SK-N-SH treated with all-trans-retinoic acid at 6 μM for 48 hours (cell line): ENCODE data around the gene C16orf54.
"Not testable (repeated sequence)": the region's sequence is repeated elsewhere in the genome, so short reads cannot be mapped to it uniquely, and the experiment has no call there.

ENCODE experiments used
- ATAC-seq: fragments of 200-7000 bp; cut with Tn5 transposase; 3 replicates; pipeline ENCODE4 v1.9.1; 2020; ENCODE audit warnings: mild to moderate bottlenecking, moderate library complexity
- CSDC2 ChIP-seq: fragments of 250-450 bp; sonication (Bioruptor Pico); IDR thresholded peaks from 2 replicates; pipeline ENCODE4 v1.5.0; 2020; ENCODE audit warnings: mild to moderate bottlenecking, moderate library complexity
- ESRRG ChIP-seq: fragments of 250-450 bp; sonication (Bioruptor Pico); IDR thresholded peaks from 2 replicates; pipeline ENCODE4 v1.6.1; 2021; ENCODE audit warnings: mild to moderate bottlenecking
- GLIS3 ChIP-seq: fragments of 250-450 bp; sonication (Bioruptor Pico); IDR thresholded peaks from 2 replicates; pipeline ENCODE4 v1.5.0; 2020; ENCODE audit warnings: mild to moderate bottlenecking, moderate library complexity
- ISL1 ChIP-seq: fragments of 250-450 bp; sonication (Bioruptor Pico); IDR thresholded peaks from 2 replicates; pipeline ENCODE4 v2.1.2; 2022; ENCODE audit warnings: mild to moderate bottlenecking, moderate library complexity
- OSR1 ChIP-seq: fragments of 250-450 bp; sonication (Bioruptor Pico); IDR thresholded peaks from 2 replicates; pipeline ENCODE4 v1.8.0; 2022; ENCODE audit warnings: moderate library complexity, mild to moderate bottlenecking, inconsistent platforms
- PATZ1 ChIP-seq: fragments of 250-450 bp; sonication (Bioruptor Pico); IDR thresholded peaks from 2 replicates; pipeline ENCODE4 v1.8.0; 2020; ENCODE audit warnings: mild to moderate bottlenecking, moderate library complexity, borderline replicate concordance
- PPARA ChIP-seq: fragments of 250-450 bp; sonication (Bioruptor Pico); IDR thresholded peaks from 2 replicates; pipeline ENCODE4 v1.5.0; 2020; ENCODE audit warnings: mild to moderate bottlenecking, borderline replicate concordance
- RARB ChIP-seq: fragments of 250-450 bp; sonication (Bioruptor Pico); IDR thresholded peaks from 2 replicates; pipeline ENCODE4 v1.8.0; 2021; ENCODE audit warnings: mild to moderate bottlenecking, moderate library complexity
- TCF4 ChIP-seq: fragments of 250-450 bp; sonication (Bioruptor Pico); IDR thresholded peaks from 2 replicates; pipeline ENCODE4 v1.8.0; 2021; ENCODE audit warnings: mild to moderate bottlenecking, moderate library complexity, borderline replicate concordance
- TOX ChIP-seq: fragments of 250-450 bp; sonication (Bioruptor Pico); IDR thresholded peaks from 2 replicates; pipeline ENCODE4 v1.8.0; 2021; ENCODE audit warnings: mild to moderate bottlenecking, moderate library complexity, borderline replicate concordance
- ZC3H10 ChIP-seq: fragments of 250-450 bp; sonication (Bioruptor Pico); IDR thresholded peaks from 2 replicates; pipeline ENCODE4 v1.5.1; 2021; ENCODE audit warnings: mild to moderate bottlenecking, moderate library complexity
- ZFP3 ChIP-seq: fragments of 250-450 bp; sonication (Bioruptor Pico); IDR thresholded peaks from 2 replicates; pipeline ENCODE4 v1.5.0; 2020; ENCODE audit warnings: mild to moderate bottlenecking, moderate library complexity
- ZFP30 ChIP-seq: fragments of 450-650 bp; formaldehyde crosslinking; IDR thresholded peaks from 2 replicates; pipeline ENCODE4 v1.5.0; 2022; ENCODE audit warnings: mild to moderate bottlenecking, moderate library complexity
- ZNF565 ChIP-seq: fragments of 450-650 bp; formaldehyde crosslinking; conservative IDR thresholded peaks from 2 replicates; pipeline ENCODE4 v1.5.0; 2020; ENCODE audit warnings: low read depth, mild to moderate bottlenecking, moderate library complexity
- ZNF70 ChIP-seq: fragments of 450-650 bp; formaldehyde crosslinking; IDR thresholded peaks from 2 replicates; pipeline ENCODE4 v1.5.0; 2020; ENCODE audit warnings: mild to moderate bottlenecking, moderate library complexity
- TF ChIP-seq, protein P1 (sequence below): fragments of 250-450 bp; sonication (Bioruptor Pico); IDR thresholded peaks from 2 replicates; pipeline ENCODE4 v1.5.1; 2020; ENCODE audit warnings: low read depth, mild to moderate bottlenecking, moderate library complexity
- TF ChIP-seq, protein P2 (sequence below): fragments of 250-450 bp; sonication (Bioruptor Pico); IDR thresholded peaks from 2 replicates; pipeline ENCODE4 v1.5.0; 2020; ENCODE audit warnings: mild to moderate bottlenecking, moderate library complexity
- TF ChIP-seq, protein P3 (sequence below): fragments of 250-450 bp; sonication (Bioruptor Pico); IDR thresholded peaks from 2 replicates; pipeline ENCODE4 v1.5.1; 2021; ENCODE audit warnings: mild to moderate bottlenecking, moderate library complexity

Gene C16orf54

DNA sequence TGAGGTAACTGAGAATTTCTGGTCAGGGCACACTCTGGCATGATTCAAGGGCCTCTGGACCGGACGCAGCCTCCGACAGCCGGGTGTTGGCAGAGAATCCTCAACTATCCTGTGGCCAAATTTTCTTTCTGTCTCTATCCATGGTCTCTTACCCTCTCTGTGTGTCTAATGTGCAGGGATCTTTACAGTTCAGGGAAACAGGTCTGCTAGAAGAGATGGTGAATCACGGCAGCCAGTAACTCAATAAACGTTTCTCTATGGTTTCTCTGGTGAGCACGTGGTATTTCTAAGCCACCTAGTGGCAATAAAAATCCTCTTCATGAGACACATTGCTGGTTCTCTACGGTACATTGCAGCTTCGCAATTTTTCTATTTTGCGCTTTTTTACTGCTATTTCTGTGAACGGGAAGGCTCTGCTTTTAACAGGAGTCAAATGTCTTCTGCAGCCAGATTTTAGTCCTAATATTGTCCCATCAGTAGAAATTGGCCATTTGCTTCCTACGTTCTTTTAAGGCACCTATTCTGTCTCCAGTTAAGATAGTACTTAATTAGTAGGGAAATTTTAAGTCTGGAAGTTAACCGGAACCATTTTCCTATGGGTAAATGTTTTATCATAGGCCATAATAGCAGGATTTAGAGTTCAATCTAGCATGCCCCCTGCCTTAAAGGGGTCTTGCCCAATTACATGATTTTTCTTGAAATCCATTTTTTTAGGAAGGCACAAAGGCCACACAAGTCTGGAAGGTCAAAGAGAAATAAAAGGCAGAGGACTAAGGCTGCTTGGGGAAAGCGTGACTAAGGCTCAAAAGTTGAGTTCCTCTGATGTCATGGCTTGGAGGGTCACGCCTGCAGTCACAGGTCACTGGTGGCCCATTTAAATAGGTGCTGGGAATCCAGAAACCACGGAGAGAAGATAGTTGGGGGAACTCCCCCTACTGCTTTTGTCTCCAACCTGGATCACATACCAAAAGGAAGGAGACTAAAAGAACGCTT, 35.3 kb downstream of the C16orf54 start:
- TF ChIP-seq CSDC2 = no peak
- TF ChIP-seq, protein P1, sequence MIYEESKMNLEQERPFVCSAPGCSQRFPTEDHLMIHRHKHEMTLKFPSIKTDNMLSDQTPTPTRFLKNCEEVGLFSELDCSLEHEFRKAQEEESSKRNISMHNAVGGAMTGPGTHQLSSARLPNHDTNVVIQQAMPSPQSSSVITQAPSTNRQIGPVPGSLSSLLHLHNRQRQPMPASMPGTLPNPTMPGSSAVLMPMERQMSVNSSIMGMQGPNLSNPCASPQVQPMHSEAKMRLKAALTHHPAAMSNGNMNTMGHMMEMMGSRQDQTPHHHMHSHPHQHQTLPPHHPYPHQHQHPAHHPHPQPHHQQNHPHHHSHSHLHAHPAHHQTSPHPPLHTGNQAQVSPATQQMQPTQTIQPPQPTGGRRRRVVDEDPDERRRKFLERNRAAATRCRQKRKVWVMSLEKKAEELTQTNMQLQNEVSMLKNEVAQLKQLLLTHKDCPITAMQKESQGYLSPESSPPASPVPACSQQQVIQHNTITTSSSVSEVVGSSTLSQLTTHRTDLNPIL (CRISPR knock-in tag) = no peak
- no peak for TF ChIP-seq ESRRG (CRISPR knock-in tag)
- no peak for TF ChIP-seq OSR1 (CRISPR knock-in tag)
- TF ChIP-seq RARB = no peak
- TF ChIP-seq ZFP3 = no peak
- no peak for TF ChIP-seq PATZ1 (CRISPR knock-in tag)
- no peak for TF ChIP-seq ZC3H10
- no peak for TF ChIP-seq ZNF565
- no peak for TF ChIP-seq ZFP30 (CRISPR knock-in tag)
- TF ChIP-seq, protein P2, sequence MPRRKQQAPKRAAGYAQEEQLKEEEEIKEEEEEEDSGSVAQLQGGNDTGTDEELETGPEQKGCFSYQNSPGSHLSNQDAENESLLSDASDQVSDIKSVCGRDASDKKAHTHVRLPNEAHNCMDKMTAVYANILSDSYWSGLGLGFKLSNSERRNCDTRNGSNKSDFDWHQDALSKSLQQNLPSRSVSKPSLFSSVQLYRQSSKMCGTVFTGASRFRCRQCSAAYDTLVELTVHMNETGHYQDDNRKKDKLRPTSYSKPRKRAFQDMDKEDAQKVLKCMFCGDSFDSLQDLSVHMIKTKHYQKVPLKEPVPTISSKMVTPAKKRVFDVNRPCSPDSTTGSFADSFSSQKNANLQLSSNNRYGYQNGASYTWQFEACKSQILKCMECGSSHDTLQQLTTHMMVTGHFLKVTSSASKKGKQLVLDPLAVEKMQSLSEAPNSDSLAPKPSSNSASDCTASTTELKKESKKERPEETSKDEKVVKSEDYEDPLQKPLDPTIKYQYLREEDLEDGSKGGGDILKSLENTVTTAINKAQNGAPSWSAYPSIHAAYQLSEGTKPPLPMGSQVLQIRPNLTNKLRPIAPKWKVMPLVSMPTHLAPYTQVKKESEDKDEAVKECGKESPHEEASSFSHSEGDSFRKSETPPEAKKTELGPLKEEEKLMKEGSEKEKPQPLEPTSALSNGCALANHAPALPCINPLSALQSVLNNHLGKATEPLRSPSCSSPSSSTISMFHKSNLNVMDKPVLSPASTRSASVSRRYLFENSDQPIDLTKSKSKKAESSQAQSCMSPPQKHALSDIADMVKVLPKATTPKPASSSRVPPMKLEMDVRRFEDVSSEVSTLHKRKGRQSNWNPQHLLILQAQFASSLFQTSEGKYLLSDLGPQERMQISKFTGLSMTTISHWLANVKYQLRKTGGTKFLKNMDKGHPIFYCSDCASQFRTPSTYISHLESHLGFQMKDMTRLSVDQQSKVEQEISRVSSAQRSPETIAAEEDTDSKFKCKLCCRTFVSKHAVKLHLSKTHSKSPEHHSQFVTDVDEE (CRISPR knock-in tag) = no peak
- TF ChIP-seq ZNF70 = no peak
- TF ChIP-seq ISL1 (CRISPR knock-in tag) = no peak
- peak; percentile 98 for ATAC-seq

DNA sequence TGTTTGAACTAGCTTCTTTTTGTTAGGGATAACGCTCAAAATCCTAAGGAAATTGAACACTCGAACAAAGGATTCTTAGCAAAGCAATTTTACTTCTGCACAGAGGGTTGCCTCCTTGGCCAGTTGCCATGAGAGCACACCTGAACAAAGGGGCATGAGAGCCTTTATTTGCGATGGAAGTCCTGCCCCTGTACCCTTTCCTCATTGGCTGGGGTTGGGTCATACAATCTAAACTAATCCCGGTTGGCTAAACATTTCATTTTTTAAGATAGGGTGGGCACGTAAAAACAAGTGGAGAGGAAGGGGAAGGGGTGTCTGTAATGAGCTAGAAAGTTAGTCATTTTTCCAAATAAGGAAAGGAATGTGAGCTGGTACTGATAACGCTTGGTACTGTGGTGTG, 36.1 kb downstream of the C16orf54 start:
- ATAC-seq = not testable (repeated sequence)

DNA sequence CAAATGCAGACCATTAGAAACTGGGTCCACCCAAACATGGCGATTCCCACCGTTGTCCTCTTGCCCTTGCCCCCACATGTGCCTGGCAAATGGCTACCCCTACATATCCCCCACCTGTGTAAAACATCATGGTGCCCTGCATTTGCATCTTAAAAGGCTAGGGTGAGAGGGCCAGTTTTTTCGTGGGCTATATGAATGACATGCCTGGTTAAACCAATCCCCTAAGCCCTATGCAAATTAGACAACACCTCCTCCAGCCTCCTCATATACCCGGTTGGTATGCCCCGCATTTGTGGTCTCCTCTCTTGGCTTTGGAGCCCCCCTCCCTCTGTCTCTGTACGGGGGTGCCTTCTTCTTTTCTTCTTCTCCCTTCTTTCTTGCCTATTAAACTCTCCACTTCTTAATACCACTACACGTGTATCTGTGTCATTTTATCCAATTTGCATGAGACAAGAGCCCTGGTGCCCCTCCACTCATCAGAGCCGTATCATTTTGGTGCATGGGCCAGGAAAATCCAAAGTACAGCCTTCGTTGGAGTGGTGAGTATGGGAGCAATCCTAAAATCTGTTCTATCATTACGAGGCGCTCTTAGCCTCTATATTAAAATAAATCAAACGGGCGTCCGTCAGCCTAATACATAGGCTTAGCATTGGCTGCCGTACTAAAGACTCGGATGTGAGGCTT, 36.7 kb downstream of the C16orf54 start:
- ATAC-seq = no peak
- TF ChIP-seq GLIS3 (CRISPR knock-in tag) (no peak), ZFP3 (no peak), OSR1 (CRISPR knock-in tag) (no peak), ZFP30 (CRISPR knock-in tag) (no peak), ZNF70 (no peak), TCF4 (CRISPR knock-in tag) (no peak), ISL1 (CRISPR knock-in tag) (no peak), ZNF565 (no peak), TOX (CRISPR knock-in tag) (no peak), PPARA (no peak)
- TF ChIP-seq, protein P1 (CRISPR knock-in tag) = no peak
- TF ChIP-seq, protein P3, sequence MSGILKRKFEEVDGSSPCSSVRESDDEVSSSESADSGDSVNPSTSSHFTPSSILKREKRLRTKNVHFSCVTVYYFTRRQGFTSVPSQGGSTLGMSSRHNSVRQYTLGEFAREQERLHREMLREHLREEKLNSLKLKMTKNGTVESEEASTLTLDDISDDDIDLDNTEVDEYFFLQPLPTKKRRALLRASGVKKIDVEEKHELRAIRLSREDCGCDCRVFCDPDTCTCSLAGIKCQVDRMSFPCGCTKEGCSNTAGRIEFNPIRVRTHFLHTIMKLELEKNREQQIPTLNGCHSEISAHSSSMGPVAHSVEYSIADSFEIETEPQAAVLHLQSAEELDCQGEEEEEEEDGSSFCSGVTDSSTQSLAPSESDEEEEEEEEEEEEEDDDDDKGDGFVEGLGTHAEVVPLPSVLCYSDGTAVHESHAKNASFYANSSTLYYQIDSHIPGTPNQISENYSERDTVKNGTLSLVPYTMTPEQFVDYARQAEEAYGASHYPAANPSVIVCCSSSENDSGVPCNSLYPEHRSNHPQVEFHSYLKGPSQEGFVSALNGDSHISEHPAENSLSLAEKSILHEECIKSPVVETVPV (CRISPR knock-in tag) = no peak
- TF ChIP-seq, protein P2 (CRISPR knock-in tag) = no peak

GRCh38 chr16:29707160-29707559, 38.6 kb downstream of the C16orf54 start:
- not testable (repeated sequence) for ATAC-seq
